Measurements from ENCODE around the gene NAP1L4.

NAP1L4 gene

GRCh38 chr11:3004481-3004880 is 12.4 kb upstream of the NAP1L4 start:
- H3K4me3 ChIP-seq, result no peak overlapping the region
- DNase-seq (ENCODE audit: low spot score), result no peak
- no peak overlapping the region for H3K27ac ChIP-seq
- TF ChIP-seq CTCF (IDR thresholded peaks at IDR 0.05), result no peak

GRCh38 chr11:3003396-3004231 is 11.5 kb upstream of the NAP1L4 start:
- Histone ChIP-seq H3K27ac (no peak overlapping the region), H3K4me3 (no peak overlapping the region)
- peak; percentile 54 for DNase-seq (ENCODE audit: low spot score)
- TF ChIP-seq CTCF (IDR thresholded peaks at IDR 0.05), result no peak

GRCh38 chr11:3002871-3003270 is 10.7 kb upstream of the NAP1L4 start:
- DNase-seq (ENCODE audit: low spot score), result peak; percentile 54
- no peak for TF ChIP-seq CTCF (IDR thresholded peaks at IDR 0.05)
- Histone ChIP-seq H3K27ac (no peak overlapping the region), H3K4me3 (no peak overlapping the region)

GRCh38 chr11:3002351-3002861 is 10.3 kb upstream of the NAP1L4 start:
- TF ChIP-seq CTCF (IDR thresholded peaks at IDR 0.05), result no peak
- DNase-seq (ENCODE audit: low spot score), result peak; percentile 41
- no peak overlapping the region for H3K4me3 ChIP-seq
- no peak overlapping the region for H3K27ac ChIP-seq

- Histone ChIP-seq H3K4me3 (no peak overlapping the region), H3K27ac (peak overlapping the region; percentile 65 to 70)
- no peak for TF ChIP-seq CTCF (IDR thresholded peaks at IDR 0.05)
- DNase-seq (ENCODE audit: low spot score), result peak; percentile 69
Measured at GRCh38 chr11:3001496-3001895, 9.4 kb upstream of the NAP1L4 start.

- no peak for TF ChIP-seq CTCF (IDR thresholded peaks at IDR 0.05)
- H3K27ac ChIP-seq, result peak overlapping the region; percentile 65 to 70
- no peak overlapping the region for H3K4me3 ChIP-seq
- DNase-seq (ENCODE audit: low spot score), result peak; percentile 72
Measured at GRCh38 chr11:3000032-3000961, 8.2 kb upstream of the NAP1L4 start.

All from coronary artery (tissue), 2 donors.